Right lobe of liver (tissue), 4 donors: Measurements from ENCODE around the gene MIPEP.

Experiments
- CTCF ChIP-seq, 4 donors: fragments of 200-600 bp in 3 of 4; fragments of 450-650 bp in 1 of 4; IDR thresholded peaks; one replicate each; pipeline versions ENCODE4 v1.5.1 to v1.8.0; 2016 to 2022; ENCODE audit warnings: antibody characterized with exemption in 4 of 4, mild to moderate bottlenecking in 2 of 4
- POLR2A ChIP-seq: fragments of 450-650 bp; IDR thresholded peaks from one replicate; pipeline ENCODE4 v1.6.1; 2017; ENCODE audit warnings: antibody characterized with exemption, mild to moderate bottlenecking
- donor health status: DM: no; HTN: no; CAD: no.
- donor health status: DM: no; HTN: no; CAD: no.
- donor health status: DM: no; HTN: yes; CAD: no.

- no peak for TF ChIP-seq POLR2A
- no peak for TF ChIP-seq CTCF (IDR thresholded peaks at IDR 0.05)
Observed at GRCh38 chr13:23851106-23851505, 38.1 kb downstream of the MIPEP start.
